Glomerular visceral epithelial cell (primary cell): Measurements from ENCODE around the gene CERS3.

Experiments used
- DNase-seq: peaks from one replicate; pipeline ENCODE4 v3.0.0-alpha.2; 2016; ENCODE audit errors: extremely low spot score

Gene CERS3

DNA sequence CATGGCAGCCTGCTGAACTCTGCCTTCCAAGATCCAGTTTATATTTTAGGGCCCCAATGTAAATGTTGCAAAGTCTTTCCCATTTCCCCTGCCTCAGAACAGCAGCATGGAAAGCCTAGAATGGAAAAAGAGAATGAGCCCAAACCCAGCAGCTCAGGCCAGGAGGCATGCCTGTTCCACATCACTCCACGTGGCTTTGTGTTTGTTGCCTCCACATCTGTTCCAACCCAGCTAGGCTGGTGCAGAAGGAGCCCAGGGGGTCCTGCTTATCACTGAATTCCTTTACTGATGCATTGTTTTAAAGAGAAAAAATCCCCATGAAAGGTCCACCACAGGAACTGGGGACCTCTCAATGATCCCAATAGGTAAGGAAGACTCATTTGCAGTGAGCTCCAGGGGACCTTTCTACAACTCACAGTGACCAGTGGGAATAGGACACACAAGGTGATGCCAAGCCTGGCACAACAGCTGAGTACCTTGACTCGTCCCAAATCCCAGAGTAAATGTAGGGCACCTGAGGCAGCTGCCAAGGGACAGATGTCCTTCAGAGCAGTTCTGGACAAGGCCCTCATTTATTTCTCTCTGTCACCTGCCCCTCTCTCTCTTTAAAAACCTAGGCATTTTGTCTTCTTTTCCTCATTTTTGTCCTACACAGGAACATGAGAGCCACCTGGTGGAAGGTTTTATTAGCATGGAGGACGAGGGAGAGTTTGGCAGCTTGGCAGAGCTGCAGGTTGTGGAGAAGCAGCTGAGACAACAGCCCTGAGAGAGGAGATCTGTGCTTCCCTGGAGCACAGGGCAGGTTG is 145.2 kb downstream of the CERS3 start:
- no peak for DNase-seq

DNA sequence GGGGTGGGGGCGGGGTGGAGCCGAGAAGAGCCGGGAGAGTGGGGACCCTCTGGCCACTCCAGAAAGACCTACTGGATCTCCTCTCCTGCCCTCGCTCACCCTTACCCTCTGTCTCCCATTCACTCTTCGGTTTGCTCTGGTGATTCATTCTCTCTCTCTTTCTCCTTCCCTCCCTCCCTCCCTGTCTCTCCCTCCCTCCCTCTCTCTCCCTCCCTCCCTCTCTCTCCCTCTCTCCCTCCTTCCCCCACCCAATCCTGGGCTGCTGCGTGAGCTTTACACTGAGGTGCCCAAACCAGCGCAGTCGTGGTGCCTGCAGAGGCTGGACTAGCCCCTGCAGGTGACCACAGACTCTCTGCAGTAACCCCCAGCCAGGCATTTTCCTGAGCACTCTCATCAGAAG is 154.8 kb downstream of the CERS3 start:
- no peak for DNase-seq

DNA sequence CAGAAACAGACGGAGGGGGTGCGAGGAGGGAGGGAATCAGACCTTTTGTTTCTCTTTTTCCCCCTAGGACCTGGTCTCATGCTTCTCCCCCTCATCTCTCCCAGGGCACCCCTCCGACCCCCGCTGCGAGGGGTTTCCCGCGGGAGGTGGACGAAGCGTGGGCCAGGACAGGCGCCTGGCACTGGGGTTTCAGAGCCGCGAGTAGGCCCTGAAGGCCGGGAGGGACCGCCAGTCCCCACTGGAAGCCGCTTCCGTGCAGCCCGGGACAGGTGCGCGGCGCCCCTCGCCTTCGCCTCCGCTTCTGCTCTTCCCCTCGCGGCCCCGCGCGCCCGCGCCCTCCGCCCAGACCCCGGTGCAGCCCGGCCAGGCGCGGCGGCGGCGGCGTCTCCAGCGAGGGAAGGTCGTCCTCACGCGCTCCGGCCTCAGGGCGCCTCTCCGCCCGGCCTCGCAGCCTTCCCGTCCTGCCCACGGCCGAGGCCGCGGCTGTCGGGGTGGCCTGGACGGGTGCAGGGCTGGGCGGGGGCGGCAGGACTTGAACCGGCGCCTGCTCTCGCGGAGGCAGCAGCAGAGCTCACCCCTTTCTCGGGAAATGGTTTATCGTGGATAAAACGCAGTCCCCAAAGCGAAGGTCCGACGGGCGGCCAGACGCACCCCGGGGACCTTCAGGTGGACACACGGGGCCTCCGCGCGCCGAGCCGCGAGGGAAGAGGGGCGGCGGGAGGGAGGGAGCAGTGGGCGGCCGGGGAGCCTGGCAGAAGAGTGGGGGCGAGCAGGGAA is 155.4 kb downstream of the CERS3 start:
- no peak for DNase-seq

DNA sequence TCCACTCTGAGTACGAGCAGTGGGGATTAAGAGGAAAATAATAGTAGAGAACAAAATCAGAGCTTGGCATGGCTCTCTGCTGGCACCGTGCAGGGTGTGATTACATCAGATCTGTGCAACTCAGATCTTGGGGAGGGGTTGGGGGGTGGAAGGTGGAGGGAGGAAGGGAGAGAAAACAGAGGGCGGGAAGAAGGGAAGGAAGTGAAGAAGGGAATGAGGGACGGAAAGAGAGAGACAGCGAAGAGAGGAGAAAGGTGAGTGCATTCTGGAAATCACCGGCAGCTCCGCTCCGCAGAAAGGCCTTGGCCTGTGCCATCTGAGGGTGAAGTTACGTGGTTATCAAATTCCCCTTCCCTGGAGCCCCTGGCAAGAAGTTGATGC is 156.0 kb downstream of the CERS3 start:
- no peak for DNase-seq

DNA sequence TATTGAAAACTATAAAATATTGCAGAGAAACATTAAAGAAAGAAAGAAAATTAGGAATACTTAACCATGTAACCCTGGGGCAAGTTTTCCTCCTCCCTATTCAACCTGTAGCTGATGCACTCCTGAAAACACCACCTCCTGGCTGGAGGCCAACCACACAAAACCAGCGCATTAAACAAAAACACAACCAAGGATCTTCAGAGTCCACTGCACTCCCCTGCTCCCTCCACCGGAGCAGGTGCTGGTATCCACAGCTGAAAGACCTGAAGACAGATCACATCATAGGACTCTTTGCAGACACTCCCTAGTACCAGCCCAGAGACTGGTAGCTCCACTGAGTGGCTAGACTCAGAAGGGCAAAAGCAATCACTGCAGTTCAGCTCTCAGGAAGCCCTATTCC is 173.4 kb downstream of the CERS3 start:
- no peak for DNase-seq

DNA sequence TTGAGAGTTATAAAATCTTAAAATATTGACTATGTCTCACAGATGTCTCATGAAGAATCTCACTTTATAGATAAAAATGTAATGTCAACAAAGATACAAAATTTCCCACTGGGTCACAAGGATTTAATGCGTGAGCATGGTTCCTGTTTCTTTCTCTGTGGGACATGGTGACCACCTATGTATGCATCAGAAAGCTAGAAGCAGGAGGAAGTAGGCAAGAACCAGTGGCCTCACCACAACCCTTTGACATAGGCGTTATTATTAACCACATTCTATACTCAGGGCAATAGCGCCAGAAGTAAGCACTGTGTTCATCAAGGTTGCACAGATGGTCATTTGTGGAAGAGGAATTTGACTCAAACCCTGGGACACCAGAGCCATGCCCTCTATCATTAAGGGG is 175.3 kb downstream of the CERS3 start:
- no peak for DNase-seq

DNA sequence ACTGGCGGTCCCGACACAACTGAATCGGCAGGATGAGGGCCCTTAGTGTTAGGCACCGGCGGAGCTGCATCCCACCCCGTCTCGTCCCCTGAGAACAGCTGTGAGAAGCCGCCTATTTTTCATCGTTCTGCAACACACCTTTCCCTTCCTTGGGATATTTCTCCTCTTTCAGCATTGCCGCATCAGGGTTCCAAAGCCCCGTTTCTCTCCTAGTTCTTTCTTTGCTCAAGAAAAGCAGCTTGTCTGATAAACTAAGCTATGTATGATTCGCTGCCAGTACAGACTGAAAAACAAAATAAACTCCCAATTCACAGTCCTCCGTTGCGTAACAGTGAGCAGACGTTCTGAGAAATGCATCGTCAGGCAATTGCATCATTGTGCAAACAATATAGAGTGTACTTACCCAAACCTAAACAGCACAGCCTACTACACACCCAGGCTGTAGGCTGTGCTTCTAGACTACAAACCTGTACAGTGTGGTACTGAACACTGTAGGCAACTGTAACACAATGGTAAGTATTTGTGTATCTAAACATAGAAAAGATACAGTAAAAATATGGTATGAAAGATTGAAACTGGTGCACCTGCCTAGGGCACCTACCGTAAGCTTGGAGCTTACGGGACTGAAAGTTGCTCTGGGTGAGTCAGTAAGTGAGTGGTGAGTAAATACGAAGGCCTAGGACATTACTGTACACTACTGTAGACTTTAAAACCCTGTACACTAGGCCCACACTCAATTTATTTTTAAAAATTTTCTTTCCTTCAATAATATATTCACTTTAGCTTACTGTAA is 178.1 kb downstream of the CERS3 start:
- DNase-seq, result no peak
